Uterus (tissue), 4 donors: ENCODE results near the gene DMC1. TPM values are rescaled to one million over a fixed set of nuclear protein-coding genes. Genes with fewer than 3 reads are reported as not detected.

Experiments used
- DNase-seq, 2 donors: peaks; one replicate each; pipeline ENCODE4 v3.0.0-alpha.2; 2019 to 2020
- H3K27ac ChIP-seq, 2 donors: fragments of 200-600 bp; sonication (generic); 1 replicate in 1 of 2; 2 replicates in 1 of 2; pipeline ENCODE4 v1.5.1; 2016 to 2018
- H3K27me3 ChIP-seq, 2 donors: fragments of 200-600 bp; sonication (generic); one replicate each; pipeline ENCODE4 v1.5.1; 2018 to 2019; ENCODE audit warnings: control low read depth in 1 of 2
- H3K36me3 ChIP-seq, 2 donors: fragments of 200-600 bp; sonication (generic); one replicate each; pipeline ENCODE4 v1.5.1; 2019; ENCODE audit warnings: control low read depth in 1 of 2
- H3K4me1 ChIP-seq, 2 donors: fragments of 200-600 bp; sonication (generic); one replicate each; pipeline ENCODE4 v1.5.1; 2018 to 2019; ENCODE audit warnings: control low read depth in 1 of 2
- H3K4me3 ChIP-seq, 2 donors: fragments of 200-600 bp; sonication (generic); 1 replicate in 1 of 2; 2 replicates in 1 of 2; pipeline ENCODE4 v1.5.1; 2018 to 2019; ENCODE audit warnings: mild to moderate bottlenecking in 1 of 2
- H3K9me3 ChIP-seq, 2 donors: fragments of 200-600 bp; sonication (generic); one replicate each; pipeline ENCODE4 v1.5.1; 2019; ENCODE audit warnings: control low read depth in 1 of 2
- POLR2A ChIP-seq, 2 donors: fragments of 450-650 bp; IDR thresholded peaks; one replicate each; pipeline ENCODE4 v1.6.1; 2016; ENCODE audit warnings: antibody characterized with exemption in 2 of 2, mild to moderate bottlenecking in 1 of 2, moderate library complexity in 1 of 2
- intact Hi-C: fragments of 100-400 bp; cut with DNase I; formaldehyde crosslinking; loops from one replicate; pipeline ENCODE4 v1.15.1; 2023; ENCODE audit warnings: low total_unique reads
- total RNA-seq, 4 donors: library from RNA; depleted of rRNA in 3 of 4; stranded (reverse); fragments of >200 nt in 3 of 4; gene quantifications; one replicate each; pipeline versions ENCODE4 v1.1.0 to v1.2.4, GENCODE V29; 2014 to 2023
- TF ChIP-seq, protein P1 (sequence below), 4 experiments: fragments of 200-600 bp in 2 of 4; fragments of 450-650 bp in 2 of 4; sonication (generic) in 2 of 4; IDR thresholded peaks; one replicate each; pipeline ENCODE4 v1.5.1; 2016 to 2019; ENCODE audit warnings: antibody characterized with exemption in 4 of 4, mild to moderate bottlenecking in 2 of 4, moderate library complexity in 1 of 4
- donor health status: DM: yes; HTN: yes; CAD: no.

The DMC1 gene
- total RNA-seq, 4 donors from 2014 or later, result 0.26 to 8.4 (median 5.2) TPM; not detected in 1

DNA sequence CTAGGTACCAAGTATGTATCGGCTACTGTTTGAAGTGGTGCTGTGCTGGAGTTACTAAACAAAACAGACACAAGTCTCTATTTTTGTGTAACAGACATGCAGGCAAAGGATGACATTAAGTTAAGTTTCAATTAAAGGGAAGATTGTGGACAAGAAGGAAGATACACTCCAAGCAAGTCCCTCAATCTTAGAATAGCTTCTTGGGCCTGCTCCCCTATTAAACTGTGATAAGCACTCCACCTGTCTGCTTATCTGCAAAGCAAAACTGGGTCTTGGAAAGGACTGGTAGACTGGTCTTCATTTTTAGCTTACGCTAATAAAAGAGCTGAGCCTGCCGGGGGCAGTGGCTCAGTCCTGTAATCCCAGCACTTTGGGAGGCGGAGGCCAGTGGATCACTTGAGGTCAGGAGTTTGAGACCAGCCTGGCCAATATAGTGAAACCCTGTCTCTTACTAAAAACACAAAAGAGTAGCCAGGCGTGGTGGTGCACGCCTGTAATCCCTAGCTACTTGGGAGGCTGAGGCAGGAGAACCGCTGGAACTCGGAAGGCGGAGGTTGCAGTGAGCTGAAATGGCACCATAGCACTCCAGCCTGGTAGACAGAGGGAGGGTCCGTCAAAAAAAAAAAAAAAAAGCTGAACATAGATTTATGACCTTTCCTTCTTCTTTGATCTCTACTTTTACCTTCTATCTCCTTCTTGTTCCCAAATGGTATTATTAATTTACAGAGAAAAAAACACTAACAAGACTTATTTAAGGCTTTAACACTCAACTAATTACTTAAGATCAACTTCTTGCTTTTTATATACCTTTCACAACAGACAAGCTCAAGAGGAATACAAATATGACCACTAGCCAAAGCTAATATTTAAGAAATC lies 67.9 kb downstream of the DMC1 start:
- H3K36me3 ChIP-seq, result no peaks in the 10 kb centered on the region
- H3K4me1 ChIP-seq, result peaks cover 8 to 9% of the 10 kb centered on the region in 2 donors
- intact Hi-C loops, result no loop called here
- DNase-seq, result no peak
- no peaks in the 10 kb centered on the region for H3K9me3 ChIP-seq
- no peak overlapping the region for H3K4me3 ChIP-seq
- no peaks in the 10 kb centered on the region for H3K27me3 ChIP-seq
- H3K27ac ChIP-seq, result peak overlapping the region in 1 of 2 donors; percentile 100
- TF ChIP-seq POLR2A (IDR thresholded peaks at IDR 0.05), result no peak
- TF ChIP-seq, protein P1, sequence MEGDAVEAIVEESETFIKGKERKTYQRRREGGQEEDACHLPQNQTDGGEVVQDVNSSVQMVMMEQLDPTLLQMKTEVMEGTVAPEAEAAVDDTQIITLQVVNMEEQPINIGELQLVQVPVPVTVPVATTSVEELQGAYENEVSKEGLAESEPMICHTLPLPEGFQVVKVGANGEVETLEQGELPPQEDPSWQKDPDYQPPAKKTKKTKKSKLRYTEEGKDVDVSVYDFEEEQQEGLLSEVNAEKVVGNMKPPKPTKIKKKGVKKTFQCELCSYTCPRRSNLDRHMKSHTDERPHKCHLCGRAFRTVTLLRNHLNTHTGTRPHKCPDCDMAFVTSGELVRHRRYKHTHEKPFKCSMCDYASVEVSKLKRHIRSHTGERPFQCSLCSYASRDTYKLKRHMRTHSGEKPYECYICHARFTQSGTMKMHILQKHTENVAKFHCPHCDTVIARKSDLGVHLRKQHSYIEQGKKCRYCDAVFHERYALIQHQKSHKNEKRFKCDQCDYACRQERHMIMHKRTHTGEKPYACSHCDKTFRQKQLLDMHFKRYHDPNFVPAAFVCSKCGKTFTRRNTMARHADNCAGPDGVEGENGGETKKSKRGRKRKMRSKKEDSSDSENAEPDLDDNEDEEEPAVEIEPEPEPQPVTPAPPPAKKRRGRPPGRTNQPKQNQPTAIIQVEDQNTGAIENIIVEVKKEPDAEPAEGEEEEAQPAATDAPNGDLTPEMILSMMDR (IDR thresholded peaks at IDR 0.05), result no peak

DNA sequence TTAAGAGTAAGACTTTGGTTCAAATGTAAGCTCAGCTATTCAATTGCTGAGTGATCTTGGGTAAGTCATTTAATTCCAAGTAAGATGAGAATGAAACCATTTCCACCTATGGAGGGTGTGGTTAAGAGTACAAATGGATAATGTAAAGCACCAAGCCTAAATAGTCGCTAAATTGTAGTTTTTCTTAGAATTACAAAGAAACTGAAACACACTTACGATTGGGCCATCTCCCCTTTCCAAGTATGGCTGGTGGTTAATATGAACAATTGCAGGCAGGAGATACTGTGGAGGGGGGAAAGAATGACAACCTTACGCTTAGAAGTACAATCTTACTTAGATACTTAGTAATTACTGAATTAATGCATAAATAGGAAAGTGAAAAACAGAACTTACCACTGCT lies 72.1 kb downstream of the DMC1 start:
- Histone ChIP-seq H3K27me3 (no peaks in the 10 kb centered on the region), H3K4me3 (no peak overlapping the region), H3K9me3 (no peaks in the 10 kb centered on the region), H3K4me1 (peaks cover 8 to 9% of the 10 kb centered on the region in 2 donors), H3K27ac (no peak overlapping the region), H3K36me3 (no peaks in the 10 kb centered on the region)
- intact Hi-C loops, result no loop called here
- TF ChIP-seq, protein P1 (IDR thresholded peaks at IDR 0.05), result no peak
- TF ChIP-seq POLR2A (IDR thresholded peaks at IDR 0.05), result no peak
- no peak for DNase-seq

DNA sequence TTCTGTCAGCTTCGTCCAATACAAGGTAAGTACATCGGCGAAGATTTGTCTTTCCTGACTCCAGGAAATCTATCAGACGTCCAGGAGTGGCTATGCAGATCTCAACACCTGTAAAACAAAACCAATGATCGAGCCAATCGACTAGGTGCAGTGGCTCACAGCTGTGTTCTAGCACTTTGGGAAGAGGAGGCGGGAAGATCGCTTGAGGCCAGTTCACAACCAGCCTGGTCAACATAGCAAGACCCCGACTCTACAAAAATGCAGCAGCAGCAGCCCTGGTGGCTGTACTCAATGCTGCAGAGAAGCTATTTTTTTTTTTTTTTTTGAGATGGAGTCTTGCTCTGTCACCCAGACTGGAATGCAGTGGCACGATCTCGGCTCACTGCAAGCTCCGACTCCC lies 75.0 kb downstream of the DMC1 start:
- intact Hi-C loops, result no loop called here
- Histone ChIP-seq H3K27ac (no peak overlapping the region), H3K9me3 (no peaks in the 10 kb centered on the region), H3K36me3 (no peaks in the 10 kb centered on the region), H3K27me3 (no peaks in the 10 kb centered on the region), H3K4me3 (no peak overlapping the region), H3K4me1 (peaks cover 0 to 8% of the 10 kb centered on the region in 2 donors)
- TF ChIP-seq, protein P1 (IDR thresholded peaks at IDR 0.05), result no peak
- TF ChIP-seq POLR2A (IDR thresholded peaks at IDR 0.05), result no peak
- no peak for DNase-seq

DNA sequence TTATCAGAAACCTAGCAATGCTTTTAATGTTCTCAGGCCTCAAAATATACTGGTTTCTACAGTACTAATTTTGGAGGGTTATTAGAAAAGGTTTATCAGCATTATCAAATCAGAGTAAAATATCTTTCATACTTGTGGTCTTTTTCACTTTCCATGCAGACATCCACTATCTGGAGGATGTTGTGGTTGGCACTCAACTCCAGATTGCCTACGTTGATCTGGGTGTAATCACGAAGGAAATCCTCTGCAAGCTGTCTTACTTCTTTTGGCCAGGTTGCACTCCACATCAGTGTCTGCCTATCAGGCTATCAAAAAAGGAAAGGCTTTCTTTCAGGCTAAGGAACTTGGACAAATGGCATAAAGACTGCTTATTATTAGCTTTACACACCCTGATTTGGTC lies 75.5 kb downstream of the DMC1 start:
- no peak for TF ChIP-seq POLR2A (IDR thresholded peaks at IDR 0.05)
- TF ChIP-seq, protein P1 (IDR thresholded peaks at IDR 0.05), result no peak
- Histone ChIP-seq H3K27ac (no peak overlapping the region), H3K4me3 (no peak overlapping the region), H3K9me3 (no peaks in the 10 kb centered on the region), H3K36me3 (no peaks in the 10 kb centered on the region), H3K27me3 (no peaks in the 10 kb centered on the region), H3K4me1 (peaks cover 0 to 8% of the 10 kb centered on the region in 2 donors)
- intact Hi-C loops, result no loop called here
- DNase-seq, result no peak

DNA sequence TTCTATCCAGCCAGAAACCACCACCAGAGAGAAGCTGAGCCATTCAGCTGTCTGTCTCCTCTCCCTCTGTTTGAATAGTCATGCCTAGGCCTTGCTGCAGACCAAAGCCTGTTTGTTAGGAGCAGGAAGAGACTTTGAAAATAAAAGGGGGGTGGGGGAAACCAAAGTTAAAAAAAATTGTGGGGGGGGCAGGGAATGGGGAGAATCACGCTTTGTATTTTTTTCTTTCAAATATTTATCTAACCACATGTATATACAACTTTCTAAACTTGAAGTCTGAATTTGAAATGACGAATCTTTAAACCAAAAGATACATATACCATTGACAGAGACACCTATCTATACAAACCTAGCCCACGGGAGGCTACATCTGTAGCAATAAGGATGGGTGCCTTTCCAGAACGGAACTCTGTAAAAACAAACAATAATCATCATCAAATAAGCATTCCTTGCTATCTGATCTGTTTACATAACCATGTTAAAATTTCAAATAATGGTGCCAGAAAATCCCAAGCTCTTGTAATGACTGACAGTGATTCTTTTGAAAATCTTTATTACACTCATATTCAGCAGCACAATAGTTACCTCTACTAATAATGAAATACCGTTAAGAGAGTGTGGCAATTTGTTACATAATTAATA lies 78.2 kb downstream of the DMC1 start:
- Histone ChIP-seq H3K27ac (peak overlapping the region in 1 of 2 donors; percentile 8), H3K4me1 (no peaks in the 10 kb centered on the region), H3K36me3 (peaks cover 0 to 3% of the 10 kb centered on the region in 2 donors), H3K27me3 (no peaks in the 10 kb centered on the region), H3K4me3 (no peak overlapping the region), H3K9me3 (no peaks in the 10 kb centered on the region)
- intact Hi-C loops, result no loop called here
- TF ChIP-seq POLR2A (IDR thresholded peaks at IDR 0.05), result no peak
- TF ChIP-seq, protein P1 (IDR thresholded peaks at IDR 0.05), result no peak
- no peak for DNase-seq
